NB4 (cell line): ENCODE results near the gene TADA3.
A peak's percentile ranks its signal among the peaks of the same experiment; 100 is the strongest.

Experiments used
- DNase-seq: peaks from one replicate; pipeline ENCODE4 v3.0.0; 2010; ENCODE audit warnings: low read depth
- H3K4me3 ChIP-seq: one replicate; pipeline ENCODE4 v1.5.1; 2011; ENCODE audit warnings: mild to moderate bottlenecking, low read depth, low read length, moderate library complexity
- MYC ChIP-seq: IDR thresholded peaks from 2 replicates; pipeline ENCODE4 v1.6.1; 2011; ENCODE audit warnings: low read depth, low read length
- POLR2A ChIP-seq: IDR thresholded peaks from 2 replicates; pipeline ENCODE4 v1.6.1; 2011; ENCODE audit warnings: mild to moderate bottlenecking; ENCODE audit not compliant: insufficient read length; ENCODE audit errors: extremely low read depth
- TF ChIP-seq, protein P1 (sequence below): IDR thresholded peaks from one replicate; pipeline ENCODE4 v1.5.1; 2012; ENCODE audit warnings: low read depth, low read length
- TF ChIP-seq, protein P2 (sequence below): IDR thresholded peaks from 2 replicates; pipeline ENCODE4 v1.6.1; 2011; ENCODE audit warnings: low read depth, low read length

The TADA3 gene, protein sequence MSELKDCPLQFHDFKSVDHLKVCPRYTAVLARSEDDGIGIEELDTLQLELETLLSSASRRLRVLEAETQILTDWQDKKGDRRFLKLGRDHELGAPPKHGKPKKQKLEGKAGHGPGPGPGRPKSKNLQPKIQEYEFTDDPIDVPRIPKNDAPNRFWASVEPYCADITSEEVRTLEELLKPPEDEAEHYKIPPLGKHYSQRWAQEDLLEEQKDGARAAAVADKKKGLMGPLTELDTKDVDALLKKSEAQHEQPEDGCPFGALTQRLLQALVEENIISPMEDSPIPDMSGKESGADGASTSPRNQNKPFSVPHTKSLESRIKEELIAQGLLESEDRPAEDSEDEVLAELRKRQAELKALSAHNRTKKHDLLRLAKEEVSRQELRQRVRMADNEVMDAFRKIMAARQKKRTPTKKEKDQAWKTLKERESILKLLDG

DNA sequence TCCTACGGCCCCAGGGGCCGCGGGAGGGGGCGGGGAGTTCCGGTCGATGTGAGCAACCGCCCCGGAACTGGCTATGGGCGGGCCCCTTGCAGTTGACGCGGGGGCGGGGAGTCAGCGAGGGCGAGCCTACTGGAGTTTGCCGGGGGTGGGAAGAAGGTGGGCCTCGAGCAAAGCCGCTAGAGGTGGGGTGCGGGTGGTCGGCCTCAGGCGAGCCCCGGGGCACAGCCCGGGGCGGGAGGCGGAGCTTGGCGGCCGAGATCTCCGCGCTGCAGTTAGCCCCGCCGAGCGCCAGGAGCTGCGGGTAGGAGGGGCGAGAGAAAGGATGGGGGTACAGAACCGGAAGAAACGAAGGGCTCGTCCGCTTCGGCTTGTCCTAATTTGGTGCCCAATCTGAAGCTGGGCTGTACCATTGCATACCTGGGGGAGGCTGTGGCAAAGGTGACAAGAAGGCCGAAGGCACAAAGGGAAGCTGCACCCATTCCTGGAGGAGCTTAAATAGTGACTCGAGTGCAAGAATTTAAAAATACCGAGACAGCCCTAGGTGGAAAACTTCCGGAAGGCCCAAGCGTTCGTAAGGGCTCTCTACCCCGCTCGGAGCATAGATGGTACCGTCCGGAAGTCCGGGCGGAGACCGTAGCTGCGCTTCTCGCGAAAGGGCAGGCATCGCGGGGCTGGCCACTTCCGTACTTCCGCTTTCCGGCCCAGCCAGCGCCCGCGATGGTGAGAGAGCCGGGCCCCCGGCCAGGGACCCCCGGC lies at the start of gene TADA3, which contains the start of gene ARPC4:
Gene TADA3 (minus strand): TSS at position 69 of the 756 bp plus-strand sequence. CDS start 1,007 bp downstream, outside the sequence.
Gene ARPC4 (plus strand): TSS at position 678 of the 756 bp plus-strand sequence. CDS start 40 bp downstream, at position 718.
- TF ChIP-seq MYC (peak; percentile 27), POLR2A (peak; percentile 62)
- TF ChIP-seq, protein P1, sequence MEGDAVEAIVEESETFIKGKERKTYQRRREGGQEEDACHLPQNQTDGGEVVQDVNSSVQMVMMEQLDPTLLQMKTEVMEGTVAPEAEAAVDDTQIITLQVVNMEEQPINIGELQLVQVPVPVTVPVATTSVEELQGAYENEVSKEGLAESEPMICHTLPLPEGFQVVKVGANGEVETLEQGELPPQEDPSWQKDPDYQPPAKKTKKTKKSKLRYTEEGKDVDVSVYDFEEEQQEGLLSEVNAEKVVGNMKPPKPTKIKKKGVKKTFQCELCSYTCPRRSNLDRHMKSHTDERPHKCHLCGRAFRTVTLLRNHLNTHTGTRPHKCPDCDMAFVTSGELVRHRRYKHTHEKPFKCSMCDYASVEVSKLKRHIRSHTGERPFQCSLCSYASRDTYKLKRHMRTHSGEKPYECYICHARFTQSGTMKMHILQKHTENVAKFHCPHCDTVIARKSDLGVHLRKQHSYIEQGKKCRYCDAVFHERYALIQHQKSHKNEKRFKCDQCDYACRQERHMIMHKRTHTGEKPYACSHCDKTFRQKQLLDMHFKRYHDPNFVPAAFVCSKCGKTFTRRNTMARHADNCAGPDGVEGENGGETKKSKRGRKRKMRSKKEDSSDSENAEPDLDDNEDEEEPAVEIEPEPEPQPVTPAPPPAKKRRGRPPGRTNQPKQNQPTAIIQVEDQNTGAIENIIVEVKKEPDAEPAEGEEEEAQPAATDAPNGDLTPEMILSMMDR, result no peak
- TF ChIP-seq, protein P2, sequence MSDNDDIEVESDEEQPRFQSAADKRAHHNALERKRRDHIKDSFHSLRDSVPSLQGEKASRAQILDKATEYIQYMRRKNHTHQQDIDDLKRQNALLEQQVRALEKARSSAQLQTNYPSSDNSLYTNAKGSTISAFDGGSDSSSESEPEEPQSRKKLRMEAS, result 0 out of 2 replicates have a peak, but pooled peaks have one; percentile 42
- peak; percentile 95 for DNase-seq
- peak within 1 kb of the TSS; percentile 92 for H3K4me3 ChIP-seq

DNA sequence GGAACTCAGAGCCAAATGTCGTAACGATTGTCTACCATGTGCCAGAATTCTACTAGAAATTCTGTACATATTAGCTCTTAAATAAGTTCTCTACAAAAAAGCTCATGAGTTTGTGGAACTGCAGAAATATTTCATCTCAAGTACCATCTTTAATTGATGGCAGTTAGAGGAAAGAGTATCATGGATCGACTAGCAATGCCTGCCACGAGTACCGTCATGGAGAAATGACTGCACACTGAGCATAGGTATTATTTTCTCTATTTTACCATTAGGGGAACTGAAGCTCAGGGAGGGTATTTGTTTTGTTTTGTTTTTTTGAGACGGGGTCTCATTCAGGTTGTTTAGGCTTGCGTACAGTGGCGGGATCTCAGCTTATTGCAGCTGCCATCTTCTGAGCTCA lies 48.7 kb upstream of the TADA3 start:
- TF ChIP-seq, protein P2, result no peak
- no peak for TF ChIP-seq MYC
- TF ChIP-seq POLR2A, result no peak
- TF ChIP-seq, protein P1, result no peak
- no peak for DNase-seq
- H3K4me3 ChIP-seq, result no peak overlapping the region

DNA sequence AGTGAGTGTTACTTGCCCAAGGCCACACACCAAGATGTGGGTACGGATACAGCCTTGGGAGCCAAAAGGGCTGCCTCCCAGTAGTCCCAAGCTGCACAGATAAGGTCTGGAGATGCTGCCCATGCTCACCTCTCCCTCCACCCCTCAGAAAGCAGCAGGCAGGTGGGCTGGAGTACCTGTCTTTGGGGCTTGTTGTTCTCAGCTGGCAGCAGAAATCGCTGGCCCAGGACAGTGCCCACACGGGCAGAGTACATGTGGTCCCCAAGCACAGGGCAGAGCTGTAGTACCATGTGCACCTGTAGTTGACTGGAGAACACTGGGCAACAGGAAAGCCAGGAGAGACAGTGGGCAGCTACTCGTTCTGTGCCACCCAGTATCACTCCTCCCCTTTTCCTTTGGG lies 46.6 kb upstream of the TADA3 start:
- H3K4me3 ChIP-seq, result no peak overlapping the region
- TF ChIP-seq, protein P1, result no peak
- no peak for TF ChIP-seq MYC
- TF ChIP-seq, protein P2, result no peak
- TF ChIP-seq POLR2A, result no peak
- no peak for DNase-seq

DNA sequence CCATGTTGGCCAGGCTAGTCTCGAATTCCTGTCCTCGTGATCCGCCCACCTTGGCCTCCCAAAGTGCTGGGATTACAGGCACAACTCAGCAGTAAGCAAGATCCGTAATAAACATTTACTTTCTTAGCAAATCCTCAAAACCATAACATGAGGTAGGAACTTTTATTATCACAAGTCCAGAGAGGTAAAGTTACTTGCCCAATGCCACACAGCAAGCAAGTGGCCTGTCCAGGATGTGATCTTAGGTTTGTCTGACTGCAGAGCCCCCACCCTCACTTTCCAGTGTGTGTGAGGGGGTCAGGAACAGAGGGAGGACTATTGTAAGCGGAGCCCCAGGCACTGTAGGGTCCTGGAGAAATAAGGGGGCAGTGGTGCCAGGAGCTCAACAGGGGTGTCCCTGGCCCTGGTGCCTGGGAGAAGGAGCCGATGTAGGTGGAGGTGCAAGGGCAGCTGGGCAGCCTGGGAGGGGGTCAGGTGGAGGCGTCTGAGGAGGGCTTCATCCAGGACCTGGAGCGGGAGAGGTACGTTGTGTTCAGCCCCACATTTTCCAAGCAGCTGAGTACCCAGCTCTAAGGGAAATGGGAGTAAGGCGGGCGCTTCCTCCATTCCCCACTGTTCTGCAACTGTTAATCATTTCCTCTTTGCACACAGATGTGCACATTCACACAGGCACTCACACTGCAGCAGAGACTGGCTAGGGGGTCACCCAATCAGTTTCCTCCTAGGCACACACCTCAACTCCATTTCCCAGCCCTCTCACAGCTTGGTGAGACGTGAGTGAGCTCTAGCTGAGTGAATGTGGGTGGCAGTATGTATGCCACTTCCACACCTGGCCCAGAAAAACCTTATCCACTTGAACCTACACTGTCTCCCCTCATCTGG lies 45.7 kb upstream of the TADA3 start:
- no peak overlapping the region for H3K4me3 ChIP-seq
- DNase-seq, result peak; percentile 69
- no peak for TF ChIP-seq MYC
- TF ChIP-seq POLR2A, result no peak
- TF ChIP-seq, protein P2, result no peak
- TF ChIP-seq, protein P1, result no peak
